CD4-positive, alpha-beta T cell treated with Interleukin-21 for 1 hour (primary cell): ENCODE measurements around the gene ZKSCAN5.

Experiments
- DNase-seq: peaks from one replicate; pipeline ENCODE4 v3.0.0-alpha.2; 2020

Gene ZKSCAN5

GRCh38 chr7:99504603-99505323, at the start of gene ZKSCAN5:
TSS of gene ZKSCAN5 (plus strand) at chr7:99504662. CDS start at chr7:99506045, 1,383 bp downstream.
- DNase-seq: peak; percentile 97

- DNase-seq: no peak
These were observed 48.6 kb upstream of the ZKSCAN5 start for GRCh38 chr7:99455874-99456273.

- DNase-seq: no peak
These were observed 48.2 kb upstream of the ZKSCAN5 start for GRCh38 chr7:99456288-99456687.

GRCh38 chr7:99457050-99457649, 47.3 kb upstream of the ZKSCAN5 start:
- no peak for DNase-seq

- DNase-seq: no peak
These were observed 46.6 kb upstream of the ZKSCAN5 start for GRCh38 chr7:99457650-99458493.

GRCh38 chr7:99459087-99459486, 45.4 kb upstream of the ZKSCAN5 start:
- peak; percentile 41 for DNase-seq

- no peak for DNase-seq
These were observed 43.8 kb upstream of the ZKSCAN5 start for GRCh38 chr7:99460651-99461050.

- no peak for DNase-seq
These were observed 43.2 kb upstream of the ZKSCAN5 start for GRCh38 chr7:99461221-99461620.

- no peak for DNase-seq
These were observed 39.1 kb upstream of the ZKSCAN5 start for GRCh38 chr7:99465421-99465768.

GRCh38 chr7:99468336-99468918, 36.0 kb upstream of the ZKSCAN5 start:
- DNase-seq: no peak

GRCh38 chr7:99469381-99470065, 34.9 kb upstream of the ZKSCAN5 start:
- DNase-seq: no peak

GRCh38 chr7:99472561-99473314, 31.7 kb upstream of the ZKSCAN5 start, which contains the start of gene ZNF789:
TSS of gene ZNF789 (plus strand) at chr7:99472890. CDS start at chr7:99476457, 3,567 bp downstream.
- peak; percentile 98 for DNase-seq

- peak; percentile 41 for DNase-seq
These were observed 31.2 kb upstream of the ZKSCAN5 start for GRCh38 chr7:99473315-99473596.

- DNase-seq: no peak
These were observed 28.4 kb upstream of the ZKSCAN5 start for GRCh38 chr7:99476107-99476506.

- DNase-seq: no peak
These were observed 25.7 kb upstream of the ZKSCAN5 start for GRCh38 chr7:99478464-99479440.

- no peak for DNase-seq
These were observed 19.4 kb upstream of the ZKSCAN5 start for GRCh38 chr7:99485094-99485493.

- no peak for DNase-seq
These were observed 15.2 kb upstream of the ZKSCAN5 start for GRCh38 chr7:99489235-99489634.

- DNase-seq: no peak
These were observed 13.6 kb upstream of the ZKSCAN5 start for GRCh38 chr7:99490878-99491277.

GRCh38 chr7:99493823-99494222, 10.6 kb upstream of the ZKSCAN5 start:
- DNase-seq: no peak

- peak; percentile 26 for DNase-seq
These were observed 6.5 kb upstream of the ZKSCAN5 start for GRCh38 chr7:99497766-99498545.
